Kidney (tissue), 14 donors: Measurements from ENCODE around the gene IQUB. TPM values are rescaled to one million over a fixed set of nuclear protein-coding genes. Genes with fewer than 3 reads are reported as not detected.
"Not testable (repeated sequence)": the region's sequence is repeated elsewhere in the genome, so short reads cannot be mapped to it uniquely, and the experiment has no call there.

ENCODE experiments used
- DNase-seq, 5 donors: peaks; one replicate each; pipeline ENCODE4 v3.0.0-alpha.2; 2013 to 2020
- FAIRE-seq: peaks from 2 replicates; lab custom pipeline; 2012; peaks lifted over from hg19 to GRCh38; lab: Jason Lieb, UNC
- H3K27ac ChIP-seq, 2 donors: one replicate each; pipeline ENCODE4 v1.7.0; 2013; ENCODE audit warnings: low read depth in 2 of 2, low read length in 2 of 2, inconsistent platforms in 1 of 2
- H3K27me3 ChIP-seq: one replicate; pipeline ENCODE4 v1.7.1; 2013; ENCODE audit warnings: low read length, inconsistent platforms; ENCODE audit not compliant: control insufficient read depth, insufficient read depth
- H3K36me3 ChIP-seq, 3 donors: one replicate each; pipeline versions ENCODE4 v1.7.0 to v1.7.1; 2013; ENCODE audit warnings: low read length in 3 of 3, control low read depth in 1 of 3, inconsistent platforms in 1 of 3; ENCODE audit not compliant: insufficient read depth in 3 of 3, control insufficient read depth in 2 of 3
- H3K4me1 ChIP-seq, 3 donors: one replicate each; pipeline versions ENCODE4 v1.7.0 to v1.7.1; 2013; ENCODE audit warnings: low read length in 3 of 3, inconsistent platforms in 1 of 3, low read depth in 1 of 3; ENCODE audit not compliant: control insufficient read depth in 2 of 3, insufficient read depth in 2 of 3
- H3K4me3 ChIP-seq, 3 donors: one replicate each; pipeline versions ENCODE4 v1.7.0 to v1.8.1; 2013; ENCODE audit warnings: low read length in 3 of 3, control low read depth in 1 of 3, inconsistent platforms in 1 of 3
- H3K9ac ChIP-seq, 3 donors: one replicate each; pipeline versions ENCODE4 v1.7.0 to v1.7.1; 2013; ENCODE audit warnings: low read length in 3 of 3, control low read depth in 1 of 3, inconsistent platforms in 1 of 3
- H3K9me3 ChIP-seq, 3 donors: one replicate each; pipeline versions ENCODE4 v1.7.0 to v1.7.1; 2013; ENCODE audit warnings: low read length in 3 of 3, control low read depth in 1 of 3, inconsistent platforms in 1 of 3; ENCODE audit not compliant: control insufficient read depth in 2 of 3, insufficient read depth in 1 of 3
- CTCF ChIP-seq: IDR thresholded peaks from 3 replicates; pipeline ENCODE4 v1.5.1; 2012; ENCODE audit warnings: mild to moderate bottlenecking, moderate library complexity, borderline replicate concordance; ENCODE audit not compliant: insufficient read depth; ENCODE audit errors: extremely low read depth
- intact Hi-C: fragments of 100-400 bp; cut with DNase I; formaldehyde crosslinking; loops from one replicate; pipeline ENCODE4 v1.11.1; 2022
- polyA plus RNA-seq: library from polyadenylated mRNA; stranded (reverse); fragments of 350-450 nt; fragmentation: Illumina TruSeq; extraction: RNeasy Lipid Tissue Mini Kit (QIAGEN cat#74804); gene quantifications from one replicate; pipeline ENCODE4 v1.2.3, GENCODE V29; 2014; ENCODE audit warnings: low read depth, low replicate concordance; ENCODE audit not compliant: insufficient read depth
- total RNA-seq: library from RNA; stranded (reverse); fragmentation: NEBNext Ultra II Directional; extraction: Animal tissue kit (Norgen Biotek cat#: 25700); gene quantifications from one replicate; pipeline ENCODE4 v1.2.1, GENCODE V29; 2021
- donor health status: control.
- donor health status: control.
- donor health status: control.
- donor health status: control.
- donor health status: control.
- donor health status: DM: yes; HTN: yes; CAD: no.
- donor health status: Normal renal cell carcinoma (clear cell type).

IQUB gene
- total and polyA plus RNA-seq, 2 donors from 2014 or later = 1.8 to 6.9 TPM

GRCh38 chr7:123553159-123553558 lies 18.8 kb upstream of the IQUB start:
- Histone ChIP-seq H3K9ac (no peak overlapping the region), H3K27ac (no peak overlapping the region), H3K4me3 (no peak overlapping the region), H3K36me3 (peaks cover 2 to 8% (median 6%) of the 10 kb centered on the region in 3 donors), H3K9me3 (no peaks in the 10 kb centered on the region), H3K27me3 (no peaks in the 10 kb centered on the region), H3K4me1 (peaks cover 2 to 14% (median 8%) of the 10 kb centered on the region in 3 donors)
- FAIRE-seq (no peak), DNase-seq (no peak)
- no peak for TF ChIP-seq CTCF
- intact Hi-C loops = no loop called here

- H3K4me1 ChIP-seq = peaks cover 2 to 14% (median 8%) of the 10 kb centered on the region in 3 donors
- intact Hi-C loops = no loop called here
- no peak for FAIRE-seq
These were observed 18.2 kb upstream of the IQUB start for GRCh38 chr7:123552641-123553040.

GRCh38 chr7:123552134-123552533 lies 17.7 kb upstream of the IQUB start:
- H3K4me3 ChIP-seq, H3K36me3 ChIP-seq, intact Hi-C loops, FAIRE-seq, H3K27ac ChIP-seq, H3K9me3 ChIP-seq, H3K9ac ChIP-seq, DNase-seq, H3K27me3 ChIP-seq: not testable (repeated sequence)
- peaks cover 2 to 14% (median 8%) of the 10 kb centered on the region in 3 donors for H3K4me1 ChIP-seq

More at GRCh38 chr7:123552641-123553040, 18.2 kb upstream of the IQUB start:
- TF ChIP-seq CTCF = no peak
- DNase-seq = no peak
- H3K9ac ChIP-seq = no peak overlapping the region
- H3K36me3 ChIP-seq = peaks cover 2 to 8% (median 6%) of the 10 kb centered on the region in 3 donors
- H3K9me3 ChIP-seq = no peaks in the 10 kb centered on the region
- no peak overlapping the region for H3K4me3 ChIP-seq
- no peak overlapping the region for H3K27ac ChIP-seq
- H3K27me3 ChIP-seq = no peaks in the 10 kb centered on the region

GRCh38 chr7:123548406-123548805 lies 14.0 kb upstream of the IQUB start:
- H3K36me3 ChIP-seq = peaks cover under 1 to 6% (median 3%) of the 10 kb centered on the region in 3 donors
- FAIRE-seq = no peak
- intact Hi-C loops = no loop called here

More at GRCh38 chr7:123548406-123548805, 14.0 kb upstream of the IQUB start:
- Histone ChIP-seq H3K27ac (no peak overlapping the region), H3K4me3 (no peak overlapping the region), H3K27me3 (no peaks in the 10 kb centered on the region), H3K9me3 (no peaks in the 10 kb centered on the region), H3K4me1 (peaks cover 0 to 2% (median 0%) of the 10 kb centered on the region in 3 donors), H3K9ac (no peak overlapping the region)
- DNase-seq = no peak
- no peak for TF ChIP-seq CTCF
